Stimulated activated CD8-positive, alpha-beta memory T cell treated with anti-CD3 and anti-CD28 coated beads, Interleukin-4, amount 100 ng/mL, for 24 hours (primary cell): ENCODE measurements around the gene FMC1.
"Not testable (repeated sequence)": the region's sequence is repeated elsewhere in the genome, so short reads cannot be mapped to it uniquely, and the experiment has no call there.

Source experiments
- DNase-seq: peaks from one replicate; pipeline ENCODE4 v3.0.0-alpha.2; 2020; ENCODE audit warnings: low read depth

FMC1 gene

GRCh38 chr7:139341058-139341775 is at the start of gene FMC1:
Gene FMC1 (plus strand): TSS chr7:139341337. CDS start chr7:139341385, 48 bp downstream.
- DNase-seq, result peak; percentile 76

GRCh38 chr7:139292821-139293220 is 48.3 kb upstream of the FMC1 start:
- DNase-seq, result no peak

GRCh38 chr7:139293534-139293933 is 47.6 kb upstream of the FMC1 start:
- DNase-seq, result no peak

- no peak for DNase-seq
These were observed 46.9 kb upstream of the FMC1 start for GRCh38 chr7:139294241-139294640.

GRCh38 chr7:139294951-139295575 is 46.1 kb upstream of the FMC1 start:
- DNase-seq, result no peak

GRCh38 chr7:139297795-139298194 is 43.3 kb upstream of the FMC1 start:
- no peak for DNase-seq

GRCh38 chr7:139299296-139299695 is 41.8 kb upstream of the FMC1 start:
- DNase-seq, result no peak

GRCh38 chr7:139300390-139300789 is 40.7 kb upstream of the FMC1 start:
- no peak for DNase-seq

GRCh38 chr7:139304517-139304916 is 36.6 kb upstream of the FMC1 start:
- DNase-seq, result no peak

- DNase-seq, result no peak
These were observed 23.1 kb upstream of the FMC1 start for GRCh38 chr7:139317939-139318505.

GRCh38 chr7:139321071-139321745 is 19.9 kb upstream of the FMC1 start:
- no peak for DNase-seq

- DNase-seq, result not testable (repeated sequence)
These were observed 16.4 kb upstream of the FMC1 start for GRCh38 chr7:139324709-139325108.

GRCh38 chr7:139328375-139328774 is 12.8 kb upstream of the FMC1 start:
- no peak for DNase-seq

GRCh38 chr7:139329119-139329518 is 12.0 kb upstream of the FMC1 start:
- DNase-seq, result no peak

GRCh38 chr7:139330333-139331030 is 10.7 kb upstream of the FMC1 start:
- DNase-seq, result no peak

GRCh38 chr7:139332697-139333359 is 8.3 kb upstream of the FMC1 start:
- DNase-seq, result no peak

- DNase-seq, result not testable (repeated sequence)
These were observed 7.7 kb upstream of the FMC1 start for GRCh38 chr7:139333443-139333842.

- no peak for DNase-seq
These were observed 6.6 kb upstream of the FMC1 start for GRCh38 chr7:139334399-139335150.

- no peak for DNase-seq
These were observed 2.1 kb upstream of the FMC1 start for GRCh38 chr7:139339025-139339424.

- DNase-seq, result no peak
These were observed 1.5 kb upstream of the FMC1 start for GRCh38 chr7:139339698-139340036.
